Vagina (tissue), 2 donors: ENCODE results near the gene CAMK2A. TPM values are rescaled to one million over a fixed set of nuclear protein-coding genes. Genes with fewer than 3 reads are reported as not detected.

Source experiments
- DNase-seq, 2 donors: peaks; one replicate each; pipeline ENCODE4 v3.0.0-alpha.2; 2017; ENCODE audit errors: extremely low spot score in 2 of 2
- H3K27ac ChIP-seq: fragments of 200-600 bp; sonication (generic); one replicate; pipeline ENCODE4 v1.5.1; 2019
- H3K27me3 ChIP-seq: fragments of 200-600 bp; sonication (generic); one replicate; pipeline ENCODE4 v1.5.1; 2019
- H3K36me3 ChIP-seq, 2 donors: fragments of 200-600 bp; sonication (generic); one replicate each; pipeline ENCODE4 v1.5.1; 2017 to 2019
- H3K4me1 ChIP-seq: fragments of 200-600 bp; sonication (generic); one replicate; pipeline ENCODE4 v1.5.1; 2019
- H3K4me3 ChIP-seq, 2 donors: fragments of 200-600 bp; sonication (generic); 1 replicate in 1 of 2; 2 replicates in 1 of 2; pipeline ENCODE4 v1.5.1; 2016 to 2019
- H3K9me3 ChIP-seq: fragments of 200-600 bp; sonication (generic); one replicate; pipeline ENCODE4 v1.5.1; 2019
- CTCF ChIP-seq, 3 experiments: fragments of 450-650 bp in 2 of 3; fragments of 200-600 bp in 1 of 3; sonication (generic) in 1 of 3; IDR thresholded peaks; one replicate each; pipeline ENCODE4 v1.5.1; 2017 to 2019; ENCODE audit warnings: antibody characterized with exemption in 3 of 3, mild to moderate bottlenecking in 2 of 3, moderate library complexity in 2 of 3
- POLR2A ChIP-seq, 2 donors: fragments of 450-650 bp; IDR thresholded peaks; one replicate each; pipeline ENCODE4 v1.6.1; 2017; ENCODE audit warnings: antibody characterized with exemption in 2 of 2, mild to moderate bottlenecking in 2 of 2, moderate library complexity in 2 of 2
- POLR2AphosphoS5 ChIP-seq, 2 donors: sonication (generic); formaldehyde crosslinking; IDR thresholded peaks; one replicate each; pipeline ENCODE4 v1.9.0; 2017; ENCODE audit warnings: antibody characterized with exemption in 2 of 2, mild to moderate bottlenecking in 2 of 2, low read depth in 1 of 2; ENCODE audit not compliant: insufficient read depth in 1 of 2
- intact Hi-C: fragments of 100-400 bp; cut with DNase I; formaldehyde crosslinking; loops from one replicate; pipeline ENCODE4 v1.15.1; 2023
- total RNA-seq: library from RNA; depleted of rRNA; stranded (reverse); fragments of >200 nt; gene quantifications from one replicate; pipeline ENCODE4 v1.2.3, GENCODE V29; 2016

The CAMK2A gene
- total RNA-seq, 1 donor from 2014 or later, result 0.49 TPM

DNA sequence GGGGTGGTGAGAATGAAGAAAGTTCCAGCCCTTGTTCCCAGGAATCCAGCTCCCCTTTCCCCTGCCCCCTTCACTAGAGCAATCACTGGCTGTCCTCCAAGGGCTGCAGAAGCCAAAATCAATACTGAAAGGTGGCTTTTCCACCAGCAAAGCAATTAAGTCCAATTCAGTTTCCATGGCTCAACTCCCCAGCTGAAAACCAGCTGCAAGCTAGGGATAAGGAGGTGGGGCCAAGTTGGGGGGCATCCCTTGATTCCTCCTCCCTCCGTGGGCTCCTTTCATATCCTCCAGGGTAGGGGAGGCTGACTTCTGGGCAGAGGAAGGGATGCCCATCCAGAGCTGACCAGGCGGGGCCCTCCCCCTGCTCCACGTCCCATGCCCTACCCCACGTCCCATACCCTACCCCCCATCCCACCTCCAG lies 22.7 kb downstream of the CAMK2A start:
- DNase-seq, result no peak
- H3K4me1 ChIP-seq, result peaks cover 11% of the 10 kb centered on the region
- no peaks in the 10 kb centered on the region for H3K9me3 ChIP-seq
- no peak overlapping the region for H3K4me3 ChIP-seq
- TF ChIP-seq POLR2AphosphoS5 (IDR thresholded peaks at IDR 0.05; ENCODE audit: insufficient read depth in 1 of 2, low read depth in 1 of 2) (no peak), POLR2A (IDR thresholded peaks at IDR 0.05) (no peak), CTCF (IDR thresholded peaks at IDR 0.05) (no peak)
- intact Hi-C loops, result no loop called here
- H3K36me3 ChIP-seq, result no peaks in the 10 kb centered on the region
- no peak overlapping the region for H3K27ac ChIP-seq
- no peaks in the 10 kb centered on the region for H3K27me3 ChIP-seq

GRCh38 chr5:150265870-150266383 lies 23.6 kb downstream of the CAMK2A start:
- Histone ChIP-seq H3K27me3 (no peaks in the 10 kb centered on the region), H3K4me1 (peaks cover 11% of the 10 kb centered on the region), H3K9me3 (no peaks in the 10 kb centered on the region), H3K4me3 (no peak overlapping the region), H3K27ac (no peak overlapping the region), H3K36me3 (no peaks in the 10 kb centered on the region)
- TF ChIP-seq POLR2AphosphoS5 (IDR thresholded peaks at IDR 0.05; ENCODE audit: insufficient read depth in 1 of 2, low read depth in 1 of 2), result no peak
- TF ChIP-seq POLR2A (IDR thresholded peaks at IDR 0.05), result no peak
- TF ChIP-seq CTCF (IDR thresholded peaks at IDR 0.05), result no peak
- intact Hi-C loops, result no loop called here
- DNase-seq, result no peak

GRCh38 chr5:150264667-150265603 lies 24.6 kb downstream of the CAMK2A start:
- no peak overlapping the region for H3K4me3 ChIP-seq
- no peaks in the 10 kb centered on the region for H3K27me3 ChIP-seq
- no peak for TF ChIP-seq CTCF (IDR thresholded peaks at IDR 0.05)
- DNase-seq, result no peak
- H3K9me3 ChIP-seq, result no peaks in the 10 kb centered on the region
- intact Hi-C loops, result no loop called here
- no peak overlapping the region for H3K27ac ChIP-seq
- H3K36me3 ChIP-seq, result no peaks in the 10 kb centered on the region
- H3K4me1 ChIP-seq, result peaks cover 11% of the 10 kb centered on the region

- Histone ChIP-seq H3K4me1 (peaks cover 11% of the 10 kb centered on the region), H3K4me3 (no peak overlapping the region), H3K27ac (no peak overlapping the region), H3K36me3 (no peaks in the 10 kb centered on the region), H3K27me3 (no peaks in the 10 kb centered on the region), H3K9me3 (no peaks in the 10 kb centered on the region)
- intact Hi-C loops, result no loop called here
- TF ChIP-seq CTCF (IDR thresholded peaks at IDR 0.05) (no peak), POLR2A (IDR thresholded peaks at IDR 0.05) (no peak), POLR2AphosphoS5 (IDR thresholded peaks at IDR 0.05; ENCODE audit: insufficient read depth in 1 of 2, low read depth in 1 of 2) (no peak)
- no peak for DNase-seq
Observed at GRCh38 chr5:150263801-150264621, 25.6 kb downstream of the CAMK2A start.
